ENCODE measurements around the gene SAMD4B. TPM values are rescaled to one million over a fixed set of nuclear protein-coding genes. Genes with fewer than 3 reads are reported as not detected.

Gene SAMD4B
- total RNA-seq, 1 experiment from 2014 or later = 135 TPM

GRCh38 chr19:39329948-39330347 lies 12.3 kb upstream of the SAMD4B start:
- Histone ChIP-seq H2BK20ac (ENCODE audit: low read depth, low read length, poor library complexity, severe bottlenecking) (no peak overlapping the region), H3K79me2 (ENCODE audit: insufficient read depth, low read length) (no peaks in the 10 kb centered on the region), H3T11ph (ENCODE audit: low read length) (no peak overlapping the region), H3K23me2 (ENCODE audit: insufficient read length, low read depth, low read length, poor library complexity, severe bottlenecking) (no peaks in the 10 kb centered on the region), H3K79me1 (ENCODE audit: insufficient read depth, low read depth, low read length, poor library complexity, severe bottlenecking) (no peaks in the 10 kb centered on the region), H4K8ac (replicated peaks; ENCODE audit: insufficient read length, low read depth, low read length) (no peak overlapping the region), H3K4ac (ENCODE audit: low read depth, low read length) (no peak overlapping the region), H2BK5ac (ENCODE audit: insufficient read length, low read length) (no peak overlapping the region), H2BK120ac (ENCODE audit: low read depth, low read length, poor library complexity, severe bottlenecking) (no peak overlapping the region), H3K27ac (ENCODE audit: insufficient read length, low read depth, low read length) (no peak overlapping the region), H4K5ac (ENCODE audit: insufficient read length, low read depth, low read length) (no peak overlapping the region), H2AK5ac (ENCODE audit: insufficient read length, low read length) (no peak overlapping the region), H3K4me1 (ENCODE audit: insufficient read depth, low read length) (no peaks in the 10 kb centered on the region), H3K18ac (ENCODE audit: insufficient read length, low read depth, low read length) (no peak overlapping the region), H3K4me2 (ENCODE audit: insufficient read depth, insufficient read length, low read length) (no peak overlapping the region), H3K27me3 (ENCODE audit: insufficient read depth, low read length) (0 out of 2 replicates have a peak, but pooled peaks cover 2% of the 10 kb centered on the region), H2AFZ (ENCODE audit: low read length) (no peak overlapping the region), H3K23ac (ENCODE audit: insufficient read length, low read depth, low read length) (no peak overlapping the region), H2BK15ac (ENCODE audit: low read depth, low read length) (no peak overlapping the region), H2BK12ac (ENCODE audit: insufficient read length, low read depth, low read length) (no peak overlapping the region), H4K20me1 (ENCODE audit: control insufficient read depth, insufficient read depth, insufficient read length) (no peaks in the 10 kb centered on the region), H3K14ac (ENCODE audit: insufficient read depth, low read length) (no peak overlapping the region), H4K91ac (ENCODE audit: insufficient read length, low read depth, low read length) (no peak overlapping the region), H3K9ac (ENCODE audit: extremely low read depth, insufficient read length, low read length) (no peak overlapping the region), H3K9me3 (ENCODE audit: control insufficient read depth, low read depth, low read length) (no peaks in the 10 kb centered on the region), H3K56ac (ENCODE audit: insufficient read length, low read depth, low read length) (no peak overlapping the region)
- TF ChIP-seq, protein P1, sequence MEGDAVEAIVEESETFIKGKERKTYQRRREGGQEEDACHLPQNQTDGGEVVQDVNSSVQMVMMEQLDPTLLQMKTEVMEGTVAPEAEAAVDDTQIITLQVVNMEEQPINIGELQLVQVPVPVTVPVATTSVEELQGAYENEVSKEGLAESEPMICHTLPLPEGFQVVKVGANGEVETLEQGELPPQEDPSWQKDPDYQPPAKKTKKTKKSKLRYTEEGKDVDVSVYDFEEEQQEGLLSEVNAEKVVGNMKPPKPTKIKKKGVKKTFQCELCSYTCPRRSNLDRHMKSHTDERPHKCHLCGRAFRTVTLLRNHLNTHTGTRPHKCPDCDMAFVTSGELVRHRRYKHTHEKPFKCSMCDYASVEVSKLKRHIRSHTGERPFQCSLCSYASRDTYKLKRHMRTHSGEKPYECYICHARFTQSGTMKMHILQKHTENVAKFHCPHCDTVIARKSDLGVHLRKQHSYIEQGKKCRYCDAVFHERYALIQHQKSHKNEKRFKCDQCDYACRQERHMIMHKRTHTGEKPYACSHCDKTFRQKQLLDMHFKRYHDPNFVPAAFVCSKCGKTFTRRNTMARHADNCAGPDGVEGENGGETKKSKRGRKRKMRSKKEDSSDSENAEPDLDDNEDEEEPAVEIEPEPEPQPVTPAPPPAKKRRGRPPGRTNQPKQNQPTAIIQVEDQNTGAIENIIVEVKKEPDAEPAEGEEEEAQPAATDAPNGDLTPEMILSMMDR (conservative IDR thresholded peaks at IDR 0.05) = no peak
- Mint-ChIP-seq H3K27me3 (ENCODE audit: low read depth) (peaks cover 34% of the 10 kb centered on the region), H3K36me3 (ENCODE audit: insufficient read depth in 1 of 3, low read depth in 3 of 3) (no peaks in the 10 kb centered on the region; a peak in 1 of 7 replicates), H3K4me1 (peaks cover 10 to 17% of the 10 kb centered on the region in 2 experiments), H3K27ac (no peak overlapping the region), H3K9me3 (no peaks in the 10 kb centered on the region; a peak in 1 of 5 replicates), H3K4me3 (no peak overlapping the region)
- WGBS (ENCODE audit: extremely low coverage, insufficient read length, low lambda C conversion rate) = no CpG with 5 or more reads among the region's 7 CpGs
- DNase-seq = no peak
